H1 (cell line): ENCODE results near the gene ADD1. TPM values are rescaled to one million over a fixed set of nuclear protein-coding genes. Genes with fewer than 3 reads are reported as not detected.

ENCODE experiments used
- CTCF ChIA-PET: fragments of 300-600 bp; sonication (Branson Sonifier 250); formaldehyde crosslinking; loops from one replicate; lab custom pipeline; 2021; ENCODE audit not compliant: partially characterized antibody; lab: Charles Lee
- POLR2A ChIA-PET: fragments of 300-600 bp; sonication (Branson Sonifier 250); formaldehyde crosslinking; loops from one replicate; lab custom pipeline; 2021; ENCODE audit warnings: inconsistent platforms; ENCODE audit not compliant: partially characterized antibody; lab: Charles Lee
- DNase-seq, 2 experiments: peaks; one replicate each; pipeline versions ENCODE4 v3.0.0 to v3.0.0-alpha.2; 2010 to 2022; ENCODE audit warnings: low spot score in 2 of 2, low read depth in 1 of 2, mixed read lengths in 1 of 2
- FAIRE-seq: peaks from 2 replicates; lab custom pipeline; 2011; peaks lifted over from hg19 to GRCh38; lab: Jason Lieb, UNC
- H2AFZ ChIP-seq: 2 replicates; pipeline ENCODE4 v1.8.1; 2012; ENCODE audit warnings: low read length, inconsistent platforms
- H2AK5ac ChIP-seq: 2 replicates; pipeline ENCODE4 v1.6.1; 2013; ENCODE audit warnings: low read depth, low read length
- H2BK120ac ChIP-seq: replicated peaks from 2 replicates; pipeline ENCODE3; 2013; ENCODE audit warnings: low read depth, low read length, inconsistent platforms
- H2BK12ac ChIP-seq: 2 replicates; pipeline ENCODE4 v1.6.1; 2013; ENCODE audit warnings: low read depth, low read length
- H2BK15ac ChIP-seq: 2 replicates; pipeline ENCODE4 v1.6.1; 2013; ENCODE audit warnings: low read length
- H2BK20ac ChIP-seq: 2 replicates; pipeline ENCODE4 v1.6.1; 2013; ENCODE audit warnings: low read length
- H2BK5ac ChIP-seq: 2 replicates; pipeline ENCODE4 v1.6.1; 2013; ENCODE audit warnings: low read depth, low read length
- H3K14ac ChIP-seq: 2 replicates; pipeline ENCODE4 v1.6.1; 2013; ENCODE audit warnings: inconsistent platforms; ENCODE audit not compliant: insufficient read length
- H3K18ac ChIP-seq: 2 replicates; pipeline ENCODE4 v1.6.1; 2013; ENCODE audit warnings: low read length; ENCODE audit errors: extremely low read depth
- H3K23ac ChIP-seq: 2 replicates; pipeline ENCODE4 v1.6.1; 2013; ENCODE audit warnings: inconsistent platforms; ENCODE audit not compliant: insufficient read length
- H3K23me2 ChIP-seq: 2 replicates; pipeline ENCODE4 v1.6.1; 2013; ENCODE audit warnings: low read depth, low read length
- H3K27ac ChIP-seq: 2 replicates; pipeline ENCODE4 v1.6.1; 2011; ENCODE audit warnings: low read depth, low read length, inconsistent platforms
- H3K27me3 ChIP-seq, 4 experiments: replicated peaks in 1 of 4; 1 replicate in 1 of 4; 2 replicates in 3 of 4; pipeline versions ENCODE4 v1.6.1 to v1.8.1; 2011 to 2013; ENCODE audit warnings: low read length in 3 of 4, mild to moderate bottlenecking in 3 of 4, inconsistent platforms in 2 of 4, mixed read lengths in 2 of 4, moderate library complexity in 1 of 4; ENCODE audit not compliant: control insufficient read depth in 3 of 4, insufficient read depth in 3 of 4; ENCODE audit errors: extremely low read depth in 1 of 4
- H3K36me3 ChIP-seq, 4 experiments: 2 replicates each; pipeline versions ENCODE4 v1.6.1 to v1.8.1; 2011 to 2013; ENCODE audit warnings: mild to moderate bottlenecking in 4 of 4, low read length in 3 of 4, moderate library complexity in 2 of 4, control low read depth in 1 of 4, inconsistent platforms in 1 of 4; ENCODE audit not compliant: insufficient read depth in 4 of 4, control insufficient read depth in 2 of 4
- H3K4ac ChIP-seq: replicated peaks from 2 replicates; pipeline ENCODE3; 2013; ENCODE audit warnings: low read length, low read depth, mixed read lengths, inconsistent platforms; ENCODE audit not compliant: insufficient read length
- H3K4me1 ChIP-seq, 4 experiments: replicated peaks in 1 of 4; 1 replicate in 1 of 4; 2 replicates in 3 of 4; pipeline versions ENCODE4 v1.6.1 to v1.8.1; 2011 to 2013; ENCODE audit warnings: low read length in 3 of 4, inconsistent platforms in 2 of 4, mixed read lengths in 1 of 4; ENCODE audit not compliant: insufficient read depth in 4 of 4, control insufficient read depth in 3 of 4
- H3K4me2 ChIP-seq, 2 experiments: 2 replicates each; pipeline versions ENCODE4 v1.6.1 to v1.8.1; 2011 to 2013; ENCODE audit warnings: low read depth in 2 of 2, low read length in 2 of 2, control low read depth in 1 of 2, inconsistent platforms in 1 of 2, mild to moderate bottlenecking in 1 of 2; ENCODE audit not compliant: insufficient read depth in 1 of 2
- H3K4me3 ChIP-seq, 4 experiments: fragments of 200-600, 300-600 bp in 1 of 4; sonication (generic), shearing (Covaris generic), sonication (Bioruptor Twin) in 1 of 4; 2 replicates each; pipeline versions ENCODE4 v1.5.1 to v1.8.1; 2011 to 2016; ENCODE audit warnings: low read length in 4 of 4, low read depth in 3 of 4, control low read depth in 2 of 4, inconsistent platforms in 2 of 4, mild to moderate bottlenecking in 2 of 4, mixed read lengths in 1 of 4, moderate library complexity in 1 of 4; ENCODE audit not compliant: insufficient read depth in 2 of 4; ENCODE audit errors: extremely low read depth in 1 of 4
- H3K56ac ChIP-seq: replicated peaks from 2 replicates; pipeline ENCODE3; 2013; ENCODE audit warnings: low read depth, mild to moderate bottlenecking, mixed read lengths, low read length, inconsistent platforms; ENCODE audit not compliant: insufficient read length
- H3K79me1 ChIP-seq: 2 replicates; pipeline ENCODE4 v1.6.1; 2013; ENCODE audit warnings: low read depth, low read length, control low read depth
- H3K79me2 ChIP-seq, 2 experiments: 2 replicates each; pipeline versions ENCODE4 v1.6.1 to v1.8.1; 2012 to 2013; ENCODE audit warnings: low read length in 2 of 2, mild to moderate bottlenecking in 2 of 2, inconsistent platforms in 1 of 2; ENCODE audit not compliant: insufficient read depth in 2 of 2, control insufficient read depth in 1 of 2
- H3K9ac ChIP-seq, 4 experiments: replicated peaks in 1 of 4; 1 replicate in 1 of 4; 2 replicates in 3 of 4; pipeline versions ENCODE4 v1.6.1 to v1.8.1; 2011 to 2013; ENCODE audit warnings: low read depth in 3 of 4, low read length in 3 of 4, control low read depth in 2 of 4, mild to moderate bottlenecking in 2 of 4, moderate library complexity in 2 of 4, inconsistent platforms in 1 of 4; ENCODE audit errors: extremely low read depth in 1 of 4
- H3K9me3 ChIP-seq, 2 experiments: 2 replicates each; pipeline versions ENCODE4 v1.6.1 to v1.8.1; 2012 to 2013; ENCODE audit warnings: mild to moderate bottlenecking in 2 of 2, moderate library complexity in 2 of 2, control low read depth in 1 of 2, inconsistent platforms in 1 of 2, low read depth in 1 of 2, low read length in 1 of 2, mixed read lengths in 1 of 2; ENCODE audit not compliant: insufficient read depth in 2 of 2
- H4K20me1 ChIP-seq, 2 experiments: replicated peaks in 1 of 2; 2 replicates each; pipeline versions ENCODE3 to v1.8.1; 2011 to 2013; ENCODE audit warnings: inconsistent platforms in 2 of 2, low read length in 2 of 2, mild to moderate bottlenecking in 1 of 2; ENCODE audit not compliant: insufficient read depth in 2 of 2, control insufficient read depth in 1 of 2
- H4K5ac ChIP-seq: 2 replicates; pipeline ENCODE4 v1.6.1; 2013; ENCODE audit warnings: low read length, low read depth, mixed read lengths, inconsistent platforms; ENCODE audit not compliant: insufficient read length
- H4K8ac ChIP-seq: 2 replicates; pipeline ENCODE4 v1.8.0; 2013; ENCODE audit warnings: mild to moderate bottlenecking, moderate library complexity, low read length, inconsistent platforms; ENCODE audit not compliant: insufficient read depth; ENCODE audit errors: extremely low read depth
- H4K91ac ChIP-seq: replicated peaks from 2 replicates; pipeline ENCODE3; 2013; ENCODE audit warnings: low read length, mixed read lengths, inconsistent platforms; ENCODE audit not compliant: insufficient read length
- NRF1 ChIP-seq: IDR thresholded peaks from 2 replicates; pipeline ENCODE4 v1.6.1; 2011; ENCODE audit warnings: mild to moderate bottlenecking, low read depth, low read length, improper control_type of control experiment
- WGBS, 2 experiments: shearing (Covaris generic) in 1 of 2; methylation state at CpG; one replicate each; pipeline versions ENCODE4 v1.1.6 to v1.1.7; 2013 to 2015; ENCODE audit warnings: low lambda C conversion rate in 2 of 2, mixed read lengths in 2 of 2, inconsistent platforms in 1 of 2, low coverage in 1 of 2, missing lambda C conversion rate in 1 of 2; ENCODE audit not compliant: insufficient replicate concordance in 2 of 2, insufficient coverage in 1 of 2, insufficient read length in 1 of 2; ENCODE audit errors: extremely low coverage in 1 of 2, missing lambda C conversion rate in 1 of 2; 5-methylcytosine and 5-hydroxymethylcytosine counted together
- polyA plus RNA-seq, 7 experiments: library from polyadenylated mRNA; depleted of rRNA in 3 of 7; stranded (reverse) in 5 of 7; unstranded in 2 of 7; fragments of >200 nt in 5 of 7; fragments of 200-250 nt in 2 of 7; gene quantifications; 1 replicate in 5 of 7; 2 replicates in 1 of 7; 4 replicates in 1 of 7; pipeline versions ENCODE4 v1.2.1 to v1.2.3, GENCODE V29; 2011 to 2013; ENCODE audit warnings: missing spikeins in 2 of 7, mixed read lengths in 2 of 7
- total RNA-seq: library from RNA; stranded (reverse); fragmentation: NEBNext Ultra II Directional; extraction: Animal tissue kit (Norgen Biotek cat#: 25700); gene quantifications from 2 replicates; pipeline ENCODE4 v1.2.1, GENCODE V29; 2021

ADD1 gene
- total and polyA plus RNA-seq, 2 of the 8 experiments (the other 6 are each of a cell fraction or from before 2014, with no cell fraction given): 113 to 143 TPM

GRCh38 chr4:2799971-2800690, 43.5 kb upstream of the ADD1 start:
- no peak for DNase-seq
- H3K27ac ChIP-seq: no peak overlapping the region

More at GRCh38 chr4:2799971-2800690, 43.5 kb upstream of the ADD1 start:
- Histone ChIP-seq H3K79me1 (no peaks in the 10 kb centered on the region), H4K20me1 (peaks cover 1 to 3% of the 10 kb centered on the region in 2 experiments), H3K9ac (no peak overlapping the region), H3K4me1 (peaks cover 0 to 15% (median 10%) of the 10 kb centered on the region in 4 experiments; a peak in 4 of 7 replicates), H2BK5ac (0 out of 2 replicates have a peak overlapping the region, but pooled peaks have one; percentile 80), H3K23me2 (no peaks in the 10 kb centered on the region), H4K8ac (0 out of 2 replicates have a peak overlapping the region, but pooled peaks have one; percentile 40), H4K5ac (no peak overlapping the region), H3K27me3 (no peaks in the 10 kb centered on the region), H2AK5ac (no peak overlapping the region), H2BK20ac (no peak overlapping the region), H2BK15ac (peak overlapping the region; percentile 97), H4K91ac (no peak overlapping the region), H3K18ac (peak overlapping the region; percentile 48), H3K14ac (no peak overlapping the region), H2AFZ (no peak overlapping the region), H3K56ac (no peak overlapping the region), H3K4me3 (no peak overlapping the region), H3K23ac (no peak overlapping the region), H3K36me3 (no peaks in the 10 kb centered on the region), H3K79me2 (no peaks in the 10 kb centered on the region), H2BK12ac (peak overlapping the region; percentile 39; the same call in 1 of the 2 replicates), H2BK120ac (no peak overlapping the region), H3K4ac (peak overlapping the region; percentile 91), H3K4me2 (no peak overlapping the region), H3K9me3 (no peaks in the 10 kb centered on the region)
- ChIA-PET POLR2A (interaction anchor here (0.6 to 6.6 kb wide), 9 partner anchors 8 to 1251 kb away, joined by 3 to 48 read pairs (median 4); partner anchors contain the start of genes GRK4 and NOP14), CTCF (interaction anchor here (0.8 to 2.1 kb wide), 9 partner anchors 17 to 312 kb away, joined by 3 to 9 read pairs (median 3); no protein-coding TSS in a partner anchor)
- TF ChIP-seq NRF1: no peak
- no peak for FAIRE-seq
- 86% methylated on average over 20 of the region's 23 CpGs; no CpG with 5 or more reads in 1 of the 2 experiments for WGBS, 2 experiments
